Neuron (in vitro differentiated cells): ENCODE data around the gene E2F7.
"Not testable (repeated sequence)": the region's sequence is repeated elsewhere in the genome, so short reads cannot be mapped to it uniquely, and the experiment has no call there.

ENCODE experiments used
- H2AFZ ChIP-seq: one replicate; pipeline ENCODE4 v1.6.1; 2013; ENCODE audit warnings: low read depth, mild to moderate bottlenecking, inconsistent platforms, low read length, moderate library complexity
- H3K27me3 ChIP-seq: one replicate; pipeline ENCODE4 v1.6.1; 2013; ENCODE audit warnings: low read length; ENCODE audit not compliant: insufficient read depth
- H3K36me3 ChIP-seq: one replicate; pipeline ENCODE4 v1.6.1; 2013; ENCODE audit warnings: low read length; ENCODE audit not compliant: insufficient read depth
- H3K4me1 ChIP-seq: one replicate; pipeline ENCODE4 v1.6.1; 2013; ENCODE audit warnings: low read length; ENCODE audit not compliant: insufficient read depth
- H3K4me3 ChIP-seq: 2 replicates; pipeline ENCODE4 v1.5.1; 2013; ENCODE audit warnings: mild to moderate bottlenecking, low read length, moderate library complexity
- H3K9me3 ChIP-seq: one replicate; pipeline ENCODE4 v1.6.1; 2013; ENCODE audit warnings: low read length

Gene E2F7

DNA sequence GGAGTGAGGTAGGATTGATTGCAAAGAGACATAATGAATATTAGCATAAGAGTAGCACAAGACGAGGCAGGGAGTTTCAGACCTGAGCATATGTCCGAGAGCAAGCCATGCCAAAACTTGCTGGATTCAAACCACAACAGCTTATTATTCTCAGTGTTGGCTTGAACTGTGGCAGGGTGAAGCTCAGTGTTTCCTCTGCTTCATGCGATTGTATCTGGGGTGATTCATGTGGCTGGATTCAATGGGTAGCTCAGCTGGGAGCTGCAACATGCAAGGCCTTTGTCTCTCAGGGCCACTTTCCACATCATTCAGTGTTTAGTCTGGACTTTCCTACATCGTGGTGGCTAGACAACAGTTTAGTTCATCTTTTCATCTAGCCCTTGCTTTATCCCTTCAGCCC, 22.1 kb upstream of the E2F7 start:
- H3K27me3 ChIP-seq: no peaks in the 10 kb centered on the region
- H2AFZ ChIP-seq: no peak overlapping the region
- H3K9me3 ChIP-seq: no peaks in the 10 kb centered on the region
- peaks cover 3% of the 10 kb centered on the region for H3K4me1 ChIP-seq
- H3K36me3 ChIP-seq: no peaks in the 10 kb centered on the region
- no peak overlapping the region for H3K4me3 ChIP-seq

DNA sequence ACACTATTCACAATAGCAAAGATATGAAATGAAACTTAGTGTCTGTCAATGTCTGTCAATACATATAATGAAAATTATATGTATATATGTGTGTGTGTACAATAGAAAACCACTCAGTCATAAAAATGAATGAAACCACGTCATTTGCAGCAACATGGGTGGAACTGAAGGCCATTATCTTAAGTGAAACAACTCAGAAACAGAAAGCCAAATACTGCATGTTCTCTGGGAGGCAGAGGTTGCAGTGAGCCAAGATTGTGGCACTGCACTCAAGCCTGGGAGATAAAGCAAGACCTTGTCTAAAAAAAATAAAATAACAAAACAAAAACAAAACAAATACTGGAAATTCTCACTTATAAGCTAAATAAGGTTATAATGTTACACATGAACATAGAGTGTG, 16.7 kb upstream of the E2F7 start:
- Histone ChIP-seq H2AFZ (no peak overlapping the region), H3K9me3 (no peaks in the 10 kb centered on the region), H3K36me3 (no peaks in the 10 kb centered on the region), H3K4me3 (no peak overlapping the region), H3K27me3 (no peaks in the 10 kb centered on the region), H3K4me1 (no peaks in the 10 kb centered on the region)

DNA sequence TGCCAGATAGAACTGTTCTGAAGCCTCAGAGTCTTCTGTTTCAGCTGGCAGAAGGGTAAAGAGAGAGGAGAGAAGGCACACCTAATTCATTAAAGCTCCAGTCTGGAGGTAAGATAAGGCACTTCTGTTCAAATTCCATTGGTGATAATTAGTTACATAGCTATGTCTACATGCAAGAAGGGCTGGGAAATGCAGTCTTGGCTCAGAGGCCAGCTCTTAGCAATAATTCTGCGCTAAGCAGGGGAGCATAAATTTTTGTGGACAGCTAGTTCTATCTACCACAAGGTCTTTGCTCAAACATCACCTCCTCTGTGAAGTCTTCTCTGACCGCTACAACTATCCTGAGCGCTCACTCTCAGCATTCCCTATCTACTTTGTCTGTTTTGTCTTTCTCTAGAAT, 14.3 kb upstream of the E2F7 start:
- Histone ChIP-seq H3K27me3 (no peaks in the 10 kb centered on the region), H3K9me3 (no peaks in the 10 kb centered on the region), H3K4me3 (no peak overlapping the region), H3K36me3 (no peaks in the 10 kb centered on the region), H2AFZ (no peak overlapping the region), H3K4me1 (no peaks in the 10 kb centered on the region)

DNA sequence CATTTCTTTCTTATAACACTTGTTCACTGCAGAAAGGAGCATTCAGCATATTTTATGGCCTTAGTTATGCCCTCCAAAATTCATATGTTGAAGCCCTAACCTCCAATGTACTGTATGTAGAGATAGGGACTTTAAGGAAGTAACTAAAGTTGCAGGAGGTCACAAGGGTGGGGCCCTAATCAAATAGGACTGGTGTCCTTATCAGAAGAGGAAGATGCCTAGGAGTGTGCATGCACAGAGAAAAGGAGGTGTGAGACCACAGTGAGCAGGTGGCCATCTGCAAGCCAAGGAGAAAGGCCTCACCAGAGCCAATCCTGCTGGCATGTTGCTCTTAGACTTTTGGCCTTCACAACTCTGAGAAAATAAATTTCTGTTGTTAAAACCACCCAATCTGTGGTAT, 12.9 kb upstream of the E2F7 start:
- Histone ChIP-seq H3K4me3 (no peak overlapping the region), H3K27me3 (no peaks in the 10 kb centered on the region), H2AFZ (no peak overlapping the region), H3K36me3 (no peaks in the 10 kb centered on the region), H3K9me3 (no peaks in the 10 kb centered on the region), H3K4me1 (no peaks in the 10 kb centered on the region)

DNA sequence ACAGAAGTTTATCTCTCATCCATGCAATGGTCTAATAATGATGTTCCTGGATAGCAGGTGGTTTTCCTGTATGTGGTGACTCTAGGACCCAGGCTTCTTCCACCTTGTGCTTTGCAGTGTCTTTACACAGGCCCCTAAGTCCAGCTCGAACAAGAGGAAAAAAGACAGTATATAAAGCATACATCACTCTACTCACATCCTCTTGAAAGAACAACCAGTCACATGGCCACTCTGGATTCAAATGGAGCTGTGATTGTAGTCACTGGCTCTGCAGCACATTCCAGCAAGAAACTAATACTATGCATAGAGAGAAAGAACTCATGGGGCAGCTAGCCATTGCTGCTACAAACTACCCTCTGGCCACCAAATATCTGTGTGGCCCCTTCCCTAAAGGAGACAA, 11.5 kb upstream of the E2F7 start:
- Histone ChIP-seq H3K27me3 (no peaks in the 10 kb centered on the region), H3K36me3 (no peaks in the 10 kb centered on the region), H3K4me3 (no peak overlapping the region), H2AFZ (no peak overlapping the region), H3K4me1 (no peaks in the 10 kb centered on the region), H3K9me3 (no peaks in the 10 kb centered on the region)

DNA sequence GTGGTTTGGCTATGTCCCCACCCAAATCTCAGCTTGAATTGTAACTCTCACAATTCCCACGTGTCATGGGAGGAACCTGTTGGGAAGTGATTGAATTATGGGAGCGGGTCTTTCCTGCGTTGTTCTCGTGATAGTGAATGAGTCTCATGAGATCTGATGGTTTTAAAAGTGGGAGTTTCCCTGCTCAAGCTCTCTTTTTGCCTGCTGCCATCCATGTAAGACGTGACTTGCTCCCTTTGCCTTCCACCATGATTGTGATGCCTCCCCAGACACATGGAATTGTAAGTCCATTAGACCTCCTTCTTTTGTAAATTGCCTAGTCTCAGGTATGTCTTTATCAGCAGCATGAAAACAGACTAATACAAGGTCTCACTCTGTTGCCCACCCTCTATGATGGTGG, 8.5 kb upstream of the E2F7 start:
- not testable (repeated sequence) for H3K36me3 ChIP-seq, H3K4me3 ChIP-seq, H3K9me3 ChIP-seq, H2AFZ ChIP-seq, H3K4me1 ChIP-seq, H3K27me3 ChIP-seq

DNA sequence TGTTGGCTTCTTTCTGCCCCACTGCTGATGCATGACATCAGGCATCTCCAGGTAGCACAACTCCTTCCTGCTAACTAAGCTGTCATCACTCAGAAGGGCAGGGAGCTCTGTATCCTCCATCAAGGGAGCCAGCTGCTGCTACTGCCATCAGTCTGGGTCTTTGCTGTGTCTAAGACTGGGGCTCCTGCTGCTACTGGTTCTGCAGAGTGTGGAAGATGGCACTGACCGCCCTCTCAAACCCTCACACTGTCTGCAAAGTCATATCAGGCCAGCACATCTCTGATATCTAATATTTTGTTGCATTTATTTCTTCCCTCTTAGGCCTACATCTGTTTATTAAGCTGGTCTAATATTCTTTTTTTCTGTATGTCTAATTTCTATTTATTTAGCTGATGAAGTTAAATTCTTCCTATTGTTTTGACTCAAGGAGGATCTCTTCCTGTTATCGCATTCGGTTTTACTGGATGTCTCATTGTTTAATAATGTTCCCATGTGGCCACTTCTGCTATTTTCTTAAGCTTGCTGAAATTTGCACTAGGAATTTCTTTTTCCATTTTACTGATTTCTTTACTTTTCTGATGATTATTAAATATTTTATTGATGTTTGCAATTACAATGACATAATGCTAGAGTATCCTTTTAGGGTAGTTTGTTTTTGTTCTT, 7.6 kb upstream of the E2F7 start:
- Histone ChIP-seq H3K27me3 (no peaks in the 10 kb centered on the region), H3K4me3 (no peak overlapping the region), H2AFZ (no peak overlapping the region), H3K9me3 (no peaks in the 10 kb centered on the region), H3K4me1 (peaks cover 5% of the 10 kb centered on the region), H3K36me3 (no peaks in the 10 kb centered on the region)

DNA sequence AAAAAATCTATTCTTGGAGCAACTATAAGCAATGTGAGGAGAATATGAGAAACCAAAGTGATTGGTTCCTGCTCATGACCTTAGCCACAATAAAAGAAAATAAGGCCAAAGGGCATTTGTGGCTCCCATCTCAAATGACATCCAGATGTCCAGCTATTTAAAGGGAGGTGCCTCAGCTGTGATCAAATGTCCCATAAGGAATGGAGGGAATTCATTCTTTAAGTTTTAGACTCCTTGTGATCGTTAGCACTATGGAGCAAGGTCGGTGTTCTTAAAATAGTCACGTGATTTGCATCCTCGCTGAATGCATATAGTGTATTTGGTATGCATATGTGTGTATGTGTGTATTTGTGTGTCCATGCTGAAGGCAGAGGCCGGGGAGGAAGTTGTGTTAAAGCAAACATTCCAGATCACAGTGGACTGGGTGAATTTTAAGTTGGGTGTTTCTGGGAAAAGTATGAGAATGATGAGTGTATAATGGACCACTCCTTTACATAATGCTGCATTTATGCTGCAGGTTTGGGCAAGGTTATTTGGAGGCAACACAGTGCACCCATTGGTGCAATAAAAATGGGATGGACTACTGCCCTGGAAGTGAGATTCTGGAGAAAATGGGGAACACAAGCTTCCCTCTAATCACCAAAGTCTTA, 5.6 kb upstream of the E2F7 start:
- Histone ChIP-seq H3K27me3 (no peaks in the 10 kb centered on the region), H3K4me3 (no peak overlapping the region), H3K9me3 (no peaks in the 10 kb centered on the region), H3K4me1 (peaks cover 5% of the 10 kb centered on the region), H3K36me3 (no peaks in the 10 kb centered on the region), H2AFZ (no peak overlapping the region)

DNA sequence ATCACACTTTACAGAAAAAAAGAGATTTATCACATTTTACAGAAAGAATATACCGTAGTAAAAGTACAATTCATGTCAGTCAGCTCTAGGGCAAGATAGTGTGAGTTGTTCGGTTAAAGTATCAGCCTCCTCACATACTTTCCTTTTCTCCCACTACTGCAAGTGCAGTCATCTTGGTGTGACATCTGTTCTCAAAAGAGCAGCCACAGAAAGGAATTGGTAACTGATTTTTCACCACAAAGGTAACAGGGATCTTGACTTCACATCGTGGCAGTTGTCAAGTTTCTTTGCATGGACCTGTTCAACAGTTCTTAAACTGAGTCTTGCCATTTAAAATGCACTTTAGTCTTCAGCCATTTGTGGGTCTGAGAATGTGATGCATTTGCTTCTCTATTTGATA, 5.0 kb upstream of the E2F7 start:
- Histone ChIP-seq H3K27me3 (no peaks in the 10 kb centered on the region), H3K4me3 (no peak overlapping the region), H3K9me3 (no peaks in the 10 kb centered on the region), H3K4me1 (peaks cover 5% of the 10 kb centered on the region), H2AFZ (no peak overlapping the region), H3K36me3 (no peaks in the 10 kb centered on the region)

DNA sequence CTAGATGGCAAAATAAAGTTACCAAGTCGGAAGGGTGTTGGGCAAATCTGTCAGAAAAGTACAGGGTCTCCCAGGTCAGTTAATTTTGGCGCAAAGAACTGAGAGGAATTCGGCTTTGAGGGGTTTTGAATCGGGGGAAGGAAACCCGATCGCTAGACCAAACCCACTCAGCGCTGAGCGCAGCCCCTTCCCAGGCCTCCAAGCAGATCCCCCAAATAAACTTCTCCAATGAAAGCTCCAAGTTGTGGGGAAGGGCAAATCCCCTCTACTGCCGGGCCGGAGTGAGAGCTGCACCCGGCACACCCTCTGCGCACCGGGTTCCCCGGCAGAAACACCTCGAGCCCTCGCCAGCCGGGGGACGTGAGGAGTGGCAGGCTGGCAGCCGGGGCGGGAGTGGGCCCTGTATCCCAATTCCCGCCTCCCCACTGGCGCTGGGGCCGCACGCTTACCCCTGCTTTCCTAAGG, 441 bp downstream of the E2F7 start:
- Histone ChIP-seq H3K27me3 (no peaks in the 10 kb centered on the region), H3K4me3 (peak overlapping the region; percentile 61), H3K4me1 (peaks cover 14% of the 10 kb centered on the region), H2AFZ (peak overlapping the region; percentile 95), H3K36me3 (peaks cover 31% of the 10 kb centered on the region), H3K9me3 (no peaks in the 10 kb centered on the region)

DNA sequence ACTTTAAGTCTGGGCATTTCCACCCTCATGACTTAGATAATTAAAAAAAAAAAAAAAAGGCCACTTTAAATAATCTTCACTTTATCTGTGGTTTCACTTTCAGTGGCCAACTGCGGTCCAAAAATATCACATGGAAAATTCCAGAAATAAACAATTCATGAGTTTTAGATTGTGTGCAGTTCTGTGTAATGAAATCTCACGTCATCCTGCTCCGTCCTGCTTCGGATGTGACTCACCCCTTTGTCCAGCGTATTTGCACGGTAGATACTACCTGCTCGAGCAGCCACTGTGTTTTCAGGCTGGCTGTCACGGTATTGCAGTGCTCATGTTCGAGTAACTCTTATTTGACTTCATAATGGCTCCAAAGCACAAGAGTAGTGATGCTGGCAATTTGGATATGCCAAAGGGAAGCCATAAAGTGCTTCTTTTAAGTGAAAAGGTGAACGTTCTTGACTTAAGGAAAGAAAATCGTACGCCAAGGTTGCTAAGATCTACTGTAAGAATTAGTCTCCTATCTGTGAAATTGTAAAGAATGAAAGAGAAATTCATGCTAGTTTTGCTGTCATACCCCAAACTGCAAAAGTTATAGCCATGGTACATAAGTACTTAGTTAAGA, 2.4 kb downstream of the E2F7 start:
- Histone ChIP-seq H3K27me3 (no peaks in the 10 kb centered on the region), H3K9me3 (no peaks in the 10 kb centered on the region), H2AFZ (no peak overlapping the region), H3K36me3 (peaks cover 38% of the 10 kb centered on the region), H3K4me1 (peaks cover 14% of the 10 kb centered on the region), H3K4me3 (no peak overlapping the region)

DNA sequence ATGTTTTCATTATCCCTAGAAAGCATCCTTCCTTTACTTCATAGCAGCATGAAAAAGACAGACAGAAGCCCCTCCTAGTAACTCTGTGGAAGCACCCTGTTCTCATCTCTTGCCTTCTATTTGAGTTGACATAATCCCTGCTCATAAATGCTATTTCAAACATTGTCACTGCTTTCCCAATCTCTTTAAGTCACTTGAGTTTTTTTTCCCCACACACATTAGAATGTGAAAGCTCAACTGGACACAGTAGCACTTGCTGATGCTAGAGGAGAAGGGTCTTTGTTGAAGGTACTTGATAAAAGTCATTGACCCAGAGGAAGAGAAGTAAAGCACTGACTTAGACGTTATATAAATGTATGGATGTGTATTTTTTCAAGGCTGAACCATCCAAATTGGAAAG, 3.0 kb downstream of the E2F7 start:
- H3K9me3 ChIP-seq: no peaks in the 10 kb centered on the region
- peaks cover 14% of the 10 kb centered on the region for H3K4me1 ChIP-seq
- H2AFZ ChIP-seq: no peak overlapping the region
- no peaks in the 10 kb centered on the region for H3K27me3 ChIP-seq
- no peak overlapping the region for H3K4me3 ChIP-seq
- H3K36me3 ChIP-seq: peaks cover 43% of the 10 kb centered on the region

DNA sequence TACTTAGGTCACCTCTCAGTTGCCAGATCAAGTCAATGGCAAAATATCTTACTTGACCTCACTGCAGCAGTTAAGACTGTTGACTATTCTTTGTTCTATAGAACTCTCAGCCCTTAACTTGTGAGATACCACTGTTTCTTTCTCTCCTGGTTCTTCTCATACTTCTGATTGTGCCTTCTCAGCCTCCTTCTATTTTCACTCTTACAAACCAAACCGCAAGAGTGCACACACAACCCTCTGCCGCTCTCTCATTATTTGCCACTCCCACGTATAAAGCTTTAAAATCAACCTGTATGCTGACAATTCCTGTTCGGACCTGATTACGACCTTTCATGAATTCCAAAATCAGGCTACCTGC, 4.5 kb downstream of the E2F7 start:
- Histone ChIP-seq H2AFZ (no peak overlapping the region), H3K36me3 (peaks cover 58% of the 10 kb centered on the region), H3K9me3 (no peaks in the 10 kb centered on the region), H3K4me3 (no peak overlapping the region), H3K27me3 (no peaks in the 10 kb centered on the region), H3K4me1 (peaks cover 14% of the 10 kb centered on the region)
